Nephron (organoid): ENCODE results near the gene RBPJL.
"Not testable (repeated sequence)": the region's sequence is repeated elsewhere in the genome, so short reads cannot be mapped to it uniquely, and the experiment has no call there.

Experiments
- H3K27ac Mint-ChIP-seq, 3 experiments: 2 replicates each; pipeline ENCODE4 v1.8.0; 2020; ENCODE audit warnings: mixed read lengths in 3 of 3, mild to moderate bottlenecking in 2 of 3, moderate library complexity in 1 of 3
- H3K27me3 Mint-ChIP-seq: 2 replicates; pipeline ENCODE4 v1.8.0; 2021; ENCODE audit warnings: low read depth, mild to moderate bottlenecking, moderate library complexity, mixed read lengths
- H3K36me3 Mint-ChIP-seq: 2 replicates; pipeline ENCODE4 v1.8.0; 2020; ENCODE audit warnings: low read depth, mixed read lengths
- H3K4me1 Mint-ChIP-seq: 2 replicates; pipeline ENCODE4 v1.8.0; 2020; ENCODE audit warnings: mixed read lengths
- H3K4me3 Mint-ChIP-seq, 3 experiments: 2 replicates each; pipeline ENCODE4 v1.8.0; 2020; ENCODE audit warnings: mild to moderate bottlenecking in 3 of 3, mixed read lengths in 3 of 3, moderate library complexity in 2 of 3
- H3K9me3 Mint-ChIP-seq: 2 replicates; pipeline ENCODE4 v1.8.0; 2020; ENCODE audit warnings: mixed read lengths
- CTCF ChIP-seq, 3 experiments: fragments of 200-600 bp; sonication (generic); IDR thresholded peaks; one replicate each; pipeline ENCODE4 v1.5.0; 2021; ENCODE audit warnings: antibody characterized with exemption in 3 of 3; ENCODE audit not compliant: unreplicated experiment in 3 of 3

RBPJL gene

GRCh38 chr20:45347297-45347935 lies 40.8 kb downstream of the RBPJL start:
- H3K4me3 Mint-ChIP-seq = peak overlapping the region; percentile 91 to 95 (median 91)
- TF ChIP-seq CTCF (IDR thresholded peaks at IDR 0.05; ENCODE audit: unreplicated experiment in 3 of 3) = no peak
- H3K27ac Mint-ChIP-seq = peak overlapping the region; percentile 80 to 97 (median 95)
- H3K4me1 Mint-ChIP-seq = peaks cover 46% of the 10 kb centered on the region
- H3K9me3 Mint-ChIP-seq = no peaks in the 10 kb centered on the region
- H3K36me3 Mint-ChIP-seq = no peaks in the 10 kb centered on the region
- H3K27me3 Mint-ChIP-seq = peaks cover 13% of the 10 kb centered on the region

- TF ChIP-seq CTCF (IDR thresholded peaks at IDR 0.05; ENCODE audit: unreplicated experiment in 3 of 3) = no peak
- Mint-ChIP-seq H3K4me1 (peaks cover 39% of the 10 kb centered on the region), H3K36me3 (no peaks in the 10 kb centered on the region), H3K4me3 (peak within 1 kb of the TSS; percentile 91 to 95 (median 91)), H3K9me3 (no peaks in the 10 kb centered on the region), H3K27ac (peak within 1 kb of the TSS; percentile 80 to 97 (median 95)), H3K27me3 (peaks cover 13% of the 10 kb centered on the region)
Measured at GRCh38 chr20:45347936-45348778, 41.5 kb downstream of the RBPJL start, which contains the start of gene SDC4. Gene SDC4, minus strand, starts transcription at chr20:45348424. Its CDS starts 40 bp downstream, at chr20:45348384.

GRCh38 chr20:45350217-45350616 lies 43.6 kb downstream of the RBPJL start:
- Mint-ChIP-seq H3K36me3 (no peaks in the 10 kb centered on the region), H3K4me3 (peak overlapping the region; percentile 48 to 71 (median 61)), H3K27me3 (peaks cover 13% of the 10 kb centered on the region), H3K4me1 (peaks cover 24% of the 10 kb centered on the region), H3K9me3 (no peaks in the 10 kb centered on the region), H3K27ac (peak overlapping the region in 1 of 3 experiments; percentile 76)
- TF ChIP-seq CTCF (IDR thresholded peaks at IDR 0.05; ENCODE audit: unreplicated experiment in 3 of 3) = no peak

- H3K27ac Mint-ChIP-seq, H3K36me3 Mint-ChIP-seq, H3K4me3 Mint-ChIP-seq, H3K9me3 Mint-ChIP-seq: not testable (repeated sequence)
- peaks cover 13% of the 10 kb centered on the region for H3K27me3 Mint-ChIP-seq
- peaks cover 18% of the 10 kb centered on the region for H3K4me1 Mint-ChIP-seq
Measured at GRCh38 chr20:45350795-45351194, 44.2 kb downstream of the RBPJL start.

GRCh38 chr20:45352729-45353128 lies 46.1 kb downstream of the RBPJL start:
- Mint-ChIP-seq H3K9me3 (no peaks in the 10 kb centered on the region), H3K4me3 (no peak overlapping the region), H3K4me1 (peaks cover under 1% of the 10 kb centered on the region), H3K27ac (no peak overlapping the region), H3K36me3 (no peaks in the 10 kb centered on the region), H3K27me3 (no peaks in the 10 kb centered on the region)
- TF ChIP-seq CTCF (IDR thresholded peaks at IDR 0.05; ENCODE audit: unreplicated experiment in 3 of 3) = no peak

- H3K9me3 Mint-ChIP-seq = no peaks in the 10 kb centered on the region
- no peak overlapping the region for H3K4me3 Mint-ChIP-seq
- peaks cover 9% of the 10 kb centered on the region for H3K4me1 Mint-ChIP-seq
- no peak for TF ChIP-seq CTCF (IDR thresholded peaks at IDR 0.05; ENCODE audit: unreplicated experiment in 3 of 3)
- no peak overlapping the region for H3K27ac Mint-ChIP-seq
- no peaks in the 10 kb centered on the region for H3K27me3 Mint-ChIP-seq
- H3K36me3 Mint-ChIP-seq = no peaks in the 10 kb centered on the region
Measured at GRCh38 chr20:45353746-45354145, 47.1 kb downstream of the RBPJL start.
